ENCODE results near the gene MAPK7. TPM values are rescaled to one million over a fixed set of nuclear protein-coding genes. Genes with fewer than 3 reads are reported as not detected.

Gene MAPK7
- total and polyA plus RNA-seq, 2 of the 8 experiments (the other 6 are each of a cell fraction or from before 2014, with no cell fraction given), result 15.2 to 28.1 TPM

DNA sequence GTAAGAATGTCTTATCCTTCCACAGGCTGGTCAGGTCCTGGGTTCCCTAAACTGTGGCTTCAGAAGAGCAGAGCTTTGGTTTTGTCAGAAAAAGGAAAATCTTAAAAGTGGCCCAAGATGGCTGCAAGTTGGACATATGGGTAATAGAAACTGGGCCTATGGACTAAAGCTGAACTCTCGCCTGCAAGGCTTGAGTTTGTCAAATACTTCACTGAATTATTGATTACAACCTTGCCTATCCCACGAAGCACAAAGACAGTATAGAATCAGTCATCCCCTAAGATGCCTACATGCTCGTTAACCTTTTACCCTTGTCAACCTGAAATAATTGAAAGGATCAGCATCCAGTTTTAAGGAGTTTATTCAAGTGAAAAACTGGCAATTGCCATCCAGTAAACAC, 53.4 kb downstream of the MAPK7 start:
- Histone ChIP-seq H2BK15ac (ENCODE audit: low read length) (0 out of 2 replicates have a peak overlapping the region, but pooled peaks have one; percentile 36), H2AFZ (ENCODE audit: low read length) (no peak overlapping the region), H3K79me2 (ENCODE audit: control insufficient read depth in 1 of 2, insufficient read depth in 2 of 2, low read length in 2 of 2) (no peaks in the 10 kb centered on the region), H4K5ac (ENCODE audit: insufficient read length, low read depth, low read length) (no peak overlapping the region), H3K18ac (ENCODE audit: extremely low read depth, low read length) (peak overlapping the region; percentile 34; the same call in 1 of the 2 replicates), H2AK5ac (ENCODE audit: low read depth, low read length) (0 out of 2 replicates have a peak overlapping the region, but pooled peaks have one; percentile 11), H3K79me1 (ENCODE audit: low read depth, low read length) (no peaks in the 10 kb centered on the region), H3K9ac (replicated peaks in 1 of 4; ENCODE audit: extremely low read depth in 1 of 4, low read depth in 3 of 4, low read length in 3 of 4) (no peak overlapping the region), H3K23me2 (ENCODE audit: low read depth, low read length) (peaks cover 2% of the 10 kb centered on the region; the same call in 1 of the 2 replicates), H3K27me3 (replicated peaks in 1 of 4; ENCODE audit: control insufficient read depth in 3 of 4, extremely low read depth in 1 of 4, insufficient read depth in 3 of 4, low read length in 3 of 4) (no peaks in the 10 kb centered on the region), H3K56ac (replicated peaks; ENCODE audit: insufficient read length, low read depth, low read length) (no peak overlapping the region), H3K9me3 (ENCODE audit: insufficient read depth in 2 of 2, low read depth in 1 of 2, low read length in 1 of 2) (no peaks in the 10 kb centered on the region), H4K91ac (replicated peaks; ENCODE audit: insufficient read length, low read length) (no peak overlapping the region), H3K4me1 (replicated peaks in 1 of 4; ENCODE audit: control insufficient read depth in 3 of 4, insufficient read depth in 4 of 4, low read length in 3 of 4) (peaks cover 5 to 16% (median 10%) of the 10 kb centered on the region in 4 experiments), H3K4ac (replicated peaks; ENCODE audit: insufficient read length, low read depth, low read length) (no peak overlapping the region), H2BK12ac (ENCODE audit: low read depth, low read length) (peak overlapping the region; percentile 50; the same call in 1 of the 2 replicates), H3K4me2 (ENCODE audit: insufficient read depth in 1 of 2, low read depth in 2 of 2, low read length in 2 of 2) (no peak overlapping the region), H2BK20ac (ENCODE audit: low read length) (peak overlapping the region; percentile 83), H3K4me3 (ENCODE audit: extremely low read depth in 1 of 4, insufficient read depth in 2 of 4, low read depth in 3 of 4, low read length in 4 of 4) (no peak overlapping the region), H2BK5ac (ENCODE audit: low read depth, low read length) (no peak overlapping the region), H4K8ac (ENCODE audit: extremely low read depth, insufficient read depth, low read length) (no peak overlapping the region), H3K27ac (ENCODE audit: low read depth, low read length) (no peak overlapping the region), H3K14ac (ENCODE audit: insufficient read length) (no peak overlapping the region), H2BK120ac (replicated peaks; ENCODE audit: low read depth, low read length) (no peak overlapping the region), H4K20me1 (replicated peaks in 1 of 2; ENCODE audit: control insufficient read depth in 1 of 2, insufficient read depth in 2 of 2, low read length in 2 of 2) (no peaks in the 10 kb centered on the region), H3K23ac (ENCODE audit: insufficient read length) (no peak overlapping the region), H3K36me3 (ENCODE audit: control insufficient read depth in 2 of 4, insufficient read depth in 4 of 4, low read length in 3 of 4) (no peaks in the 10 kb centered on the region)
- 92% methylated on average over 3 of the region's 3 CpGs; no CpG with 5 or more reads in 1 of the 2 experiments for WGBS, 2 experiments (ENCODE audit: extremely low coverage in 1 of 2, insufficient coverage in 1 of 2, insufficient read length in 1 of 2, insufficient replicate concordance in 2 of 2, low coverage in 1 of 2, low lambda C conversion rate in 2 of 2, missing lambda C conversion rate in 1 of 2)
- POLR2A ChIA-PET (ENCODE audit: partially characterized antibody), result interaction anchor here (0.6 to 1.5 kb wide), 2 partner anchors 11 to 17 kb away, joined by 3 read pairs; no protein-coding TSS in a partner anchor
- CTCF ChIA-PET (ENCODE audit: partially characterized antibody), result interaction anchor here (0.8 to 1.6 kb wide), 2 partner anchors 10 to 16 kb away, joined by 3 to 5 read pairs; no protein-coding TSS in a partner anchor
- no peak for FAIRE-seq
- TF ChIP-seq BACH1 (IDR thresholded peaks at IDR 0.05; ENCODE audit: low read length), result no peak
- TF ChIP-seq, protein P1, sequence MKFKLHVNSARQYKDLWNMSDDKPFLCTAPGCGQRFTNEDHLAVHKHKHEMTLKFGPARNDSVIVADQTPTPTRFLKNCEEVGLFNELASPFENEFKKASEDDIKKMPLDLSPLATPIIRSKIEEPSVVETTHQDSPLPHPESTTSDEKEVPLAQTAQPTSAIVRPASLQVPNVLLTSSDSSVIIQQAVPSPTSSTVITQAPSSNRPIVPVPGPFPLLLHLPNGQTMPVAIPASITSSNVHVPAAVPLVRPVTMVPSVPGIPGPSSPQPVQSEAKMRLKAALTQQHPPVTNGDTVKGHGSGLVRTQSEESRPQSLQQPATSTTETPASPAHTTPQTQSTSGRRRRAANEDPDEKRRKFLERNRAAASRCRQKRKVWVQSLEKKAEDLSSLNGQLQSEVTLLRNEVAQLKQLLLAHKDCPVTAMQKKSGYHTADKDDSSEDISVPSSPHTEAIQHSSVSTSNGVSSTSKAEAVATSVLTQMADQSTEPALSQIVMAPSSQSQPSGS (IDR thresholded peaks at IDR 0.05; ENCODE audit: low read length), result no peak
- TF ChIP-seq JUN (IDR thresholded peaks at IDR 0.05; ENCODE audit: low read depth, low read length), result no peak
- no peak for TF ChIP-seq SAP30 (IDR thresholded peaks at IDR 0.05; ENCODE audit: insufficient read depth, insufficient replicate concordance, low read length)
- no peak for TF ChIP-seq RBBP5 (IDR thresholded peaks at IDR 0.05; ENCODE audit: borderline replicate concordance, low read depth, low read length)
- no peak for TF ChIP-seq SIN3A (conservative IDR thresholded peaks at IDR 0.05 in 1 of 2, IDR thresholded peaks at IDR 0.05 in 1 of 2; ENCODE audit: low read depth in 1 of 2, low read length in 2 of 2)
- no peak for DNase-seq (ENCODE audit: low read depth in 1 of 2, low spot score in 2 of 2)

Measured in H1 (cell line).